HG03175 (cell line): ENCODE results near the gene ID2.

ENCODE experiments used
- ATAC-seq: cut with Tn5 transposase; IDR thresholded peaks from one replicate; pipeline ENCODE4 v1.9.1; 2021; ENCODE audit warnings: mild to moderate bottlenecking, moderate library complexity; ENCODE audit not compliant: unreplicated experiment

Gene ID2

GRCh38 chr2:8667896-8668512 is 13.9 kb upstream of the ID2 start:
- ATAC-seq, result no peak

- no peak for ATAC-seq
These were observed 12.6 kb upstream of the ID2 start for GRCh38 chr2:8669157-8669817.

- no peak for ATAC-seq
These were observed 11.3 kb upstream of the ID2 start for GRCh38 chr2:8670580-8670979.

- no peak for ATAC-seq
These were observed 10.7 kb upstream of the ID2 start for GRCh38 chr2:8671176-8671575.

GRCh38 chr2:8671802-8672201 is 10.1 kb upstream of the ID2 start:
- no peak for ATAC-seq

- ATAC-seq, result no peak
These were observed 8.9 kb upstream of the ID2 start for GRCh38 chr2:8672940-8673339.

- no peak for ATAC-seq
These were observed 8.5 kb upstream of the ID2 start for GRCh38 chr2:8673381-8673780.

- no peak for ATAC-seq
These were observed 7.3 kb upstream of the ID2 start for GRCh38 chr2:8674420-8675009.

- no peak for ATAC-seq
These were observed 6.3 kb upstream of the ID2 start for GRCh38 chr2:8675543-8675942.

GRCh38 chr2:8676191-8676920 is 5.5 kb upstream of the ID2 start:
- ATAC-seq, result no peak

GRCh38 chr2:8676921-8677645 is 4.8 kb upstream of the ID2 start:
- no peak for ATAC-seq

- no peak for ATAC-seq
These were observed 3.9 kb upstream of the ID2 start for GRCh38 chr2:8677646-8678592.

- ATAC-seq, result peak; percentile 73
These were observed 2.9 kb upstream of the ID2 start for GRCh38 chr2:8678731-8679566.

- no peak for ATAC-seq
These were observed 2.4 kb upstream of the ID2 start for GRCh38 chr2:8679567-8679826.

- no peak for ATAC-seq
These were observed 1.8 kb upstream of the ID2 start for GRCh38 chr2:8679827-8680731.

- no peak for ATAC-seq
These were observed 765 bp upstream of the ID2 start for GRCh38 chr2:8680822-8681760.
